ENCODE results near the gene GDAP2. TPM values are rescaled to one million over a fixed set of nuclear protein-coding genes. Genes with fewer than 3 reads are reported as not detected.

GDAP2 gene
- total RNA-seq, 1 experiment from 2014 or later: 24.4 TPM

- no peak overlapping the region for H2BK120ac ChIP-seq (ENCODE audit: low read depth, low read length, poor library complexity, severe bottlenecking)
- no peak overlapping the region for H4K5ac ChIP-seq (ENCODE audit: insufficient read length, low read depth, low read length)
- no peak for DNase-seq
- no peak overlapping the region for H3K14ac ChIP-seq (ENCODE audit: insufficient read depth, low read length)
- H3K36me3 Mint-ChIP-seq (ENCODE audit: insufficient read depth in 1 of 3, low read depth in 3 of 3): peaks cover 59 to 89% (median 80%) of the 10 kb centered on the region in 3 experiments; a peak in 6 of 7 replicates
- H3K9me3 Mint-ChIP-seq: no peaks in the 10 kb centered on the region
- H3K23me2 ChIP-seq (ENCODE audit: insufficient read length, low read depth, low read length, poor library complexity, severe bottlenecking): no peaks in the 10 kb centered on the region
- H4K91ac ChIP-seq (ENCODE audit: insufficient read length, low read depth, low read length): no peak overlapping the region
- H3T11ph ChIP-seq (ENCODE audit: low read length): no peak overlapping the region
- TF ChIP-seq CTCF (conservative IDR thresholded peaks at IDR 0.05): no peak
- H3K4ac ChIP-seq (ENCODE audit: low read depth, low read length): no peak overlapping the region
- H2BK20ac ChIP-seq (ENCODE audit: low read depth, low read length, poor library complexity, severe bottlenecking): no peak overlapping the region
- H3K4me1 ChIP-seq (ENCODE audit: insufficient read depth, low read length): no peaks in the 10 kb centered on the region
- H3K27ac Mint-ChIP-seq: no peak overlapping the region
- no peak overlapping the region for H4K8ac ChIP-seq (replicated peaks; ENCODE audit: insufficient read length, low read depth, low read length)
- no peak overlapping the region for H2AK5ac ChIP-seq (ENCODE audit: insufficient read length, low read length)
- no peak overlapping the region for H2BK12ac ChIP-seq (ENCODE audit: insufficient read length, low read depth, low read length)
- no peak overlapping the region for H2BK5ac ChIP-seq (ENCODE audit: insufficient read length, low read length)
- H3K4me2 ChIP-seq (ENCODE audit: insufficient read depth, insufficient read length, low read length): no peak overlapping the region
- no peak overlapping the region for H3K18ac ChIP-seq (ENCODE audit: insufficient read length, low read depth, low read length)
- no peaks in the 10 kb centered on the region for H3K27me3 ChIP-seq (ENCODE audit: insufficient read depth, low read length)
- no peaks in the 10 kb centered on the region for H3K79me1 ChIP-seq (ENCODE audit: insufficient read depth, low read depth, low read length, poor library complexity, severe bottlenecking)
- H2BK15ac ChIP-seq (ENCODE audit: low read depth, low read length): no peak overlapping the region
- H3K9me3 ChIP-seq (ENCODE audit: control insufficient read depth, low read depth, low read length): no peaks in the 10 kb centered on the region
- no peak overlapping the region for H3K4me3 Mint-ChIP-seq
- no peak overlapping the region for H3K27ac ChIP-seq (ENCODE audit: insufficient read length, low read depth, low read length)
- WGBS (ENCODE audit: extremely low coverage, insufficient read length, low lambda C conversion rate): no CpG with 5 or more reads among the region's 2 CpGs
- no peaks in the 10 kb centered on the region for H4K20me1 ChIP-seq (ENCODE audit: control insufficient read depth, insufficient read depth, insufficient read length)
- H3K23ac ChIP-seq (ENCODE audit: insufficient read length, low read depth, low read length): no peak overlapping the region
- H3K56ac ChIP-seq (ENCODE audit: insufficient read length, low read depth, low read length): no peak overlapping the region
- no peak overlapping the region for H3K9ac ChIP-seq (ENCODE audit: extremely low read depth, insufficient read length, low read length)
- H3K79me2 ChIP-seq (ENCODE audit: insufficient read depth, low read length): no peaks in the 10 kb centered on the region
- H3K27me3 Mint-ChIP-seq (ENCODE audit: low read depth): no peaks in the 10 kb centered on the region
- H3K4me1 Mint-ChIP-seq: no peaks in the 10 kb centered on the region
- H2AFZ ChIP-seq (ENCODE audit: low read length): no peak overlapping the region
Measured at GRCh38 chr1:117942293-117942692, 12.9 kb upstream of the GDAP2 start.

All from H9 (cell line).